Parathyroid adenoma (tissue), 2 donors: Measurements from ENCODE around the gene MSH3.

Experiments used
- H2AFZ ChIP-seq: fragments of 300-600 bp; sonication (generic); one replicate; pipeline ENCODE4 v1.7.0; 2017; ENCODE audit warnings: antibody characterized with exemption, mild to moderate bottlenecking
- H3K27ac ChIP-seq: fragments of 300-600 bp; sonication (generic); one replicate; pipeline ENCODE4 v1.7.0; 2017
- H3K27me3 ChIP-seq: fragments of 300-600 bp; sonication (generic); one replicate; pipeline ENCODE4 v1.7.0; 2017; ENCODE audit warnings: low read length; ENCODE audit not compliant: control insufficient read depth, insufficient read depth
- H3K36me3 ChIP-seq: fragments of 300-600 bp; sonication (generic); one replicate; pipeline ENCODE4 v1.7.0; 2017; ENCODE audit warnings: low read length; ENCODE audit not compliant: control insufficient read depth, insufficient read depth
- H3K4me1 ChIP-seq: fragments of 300-600 bp; sonication (generic); one replicate; pipeline ENCODE4 v1.7.0; 2017; ENCODE audit warnings: control low read depth
- H3K4me2 ChIP-seq: fragments of 300-600 bp; sonication (generic); one replicate; pipeline ENCODE4 v1.7.0; 2017; ENCODE audit warnings: low read length
- H3K4me3 ChIP-seq: fragments of 300-600 bp; sonication (generic); one replicate; pipeline ENCODE4 v1.7.0; 2017; ENCODE audit warnings: low read depth, low read length
- H3K79me2 ChIP-seq: fragments of 300-600 bp; sonication (generic); one replicate; pipeline ENCODE4 v1.7.0; 2017; ENCODE audit warnings: control low read depth
- H3K9ac ChIP-seq: fragments of 300-600 bp; sonication (generic); one replicate; pipeline ENCODE4 v1.7.0; 2017; ENCODE audit warnings: mild to moderate bottlenecking
- H3K9me3 ChIP-seq: fragments of 300-600 bp; sonication (generic); one replicate; pipeline ENCODE4 v1.7.0; 2017; ENCODE audit warnings: low read length; ENCODE audit not compliant: control insufficient read depth
- TF ChIP-seq, protein P1 (sequence below): fragments of 300-600 bp; sonication (generic); IDR thresholded peaks from one replicate; pipeline ENCODE4 v1.7.0; 2017; ENCODE audit warnings: antibody characterized with exemption, mild to moderate bottlenecking
- donor health status: primary hyperparathyroidism.

MSH3 gene

DNA sequence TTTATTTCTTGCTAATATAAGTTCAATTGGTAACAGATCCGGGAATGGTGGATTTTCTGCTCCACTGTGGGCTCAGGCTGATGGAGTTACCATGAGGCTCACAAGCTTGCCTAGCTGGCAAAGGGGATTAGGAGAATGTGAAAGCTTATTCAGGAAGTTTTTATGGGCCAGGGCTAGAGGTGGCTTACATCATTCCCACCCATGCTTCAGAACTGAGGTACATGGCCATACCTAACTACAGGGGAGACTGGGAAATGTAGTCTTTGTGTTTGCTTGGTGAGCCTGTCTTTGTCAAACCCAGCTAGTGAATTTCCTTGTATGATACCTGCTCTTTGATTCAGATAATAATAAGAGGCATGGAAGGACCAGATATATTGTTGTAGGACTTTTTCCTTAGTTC is 106.2 kb downstream of the MSH3 start:
- H3K27ac ChIP-seq, result no peak overlapping the region
- H2AFZ ChIP-seq, result no peak overlapping the region
- TF ChIP-seq, protein P1, sequence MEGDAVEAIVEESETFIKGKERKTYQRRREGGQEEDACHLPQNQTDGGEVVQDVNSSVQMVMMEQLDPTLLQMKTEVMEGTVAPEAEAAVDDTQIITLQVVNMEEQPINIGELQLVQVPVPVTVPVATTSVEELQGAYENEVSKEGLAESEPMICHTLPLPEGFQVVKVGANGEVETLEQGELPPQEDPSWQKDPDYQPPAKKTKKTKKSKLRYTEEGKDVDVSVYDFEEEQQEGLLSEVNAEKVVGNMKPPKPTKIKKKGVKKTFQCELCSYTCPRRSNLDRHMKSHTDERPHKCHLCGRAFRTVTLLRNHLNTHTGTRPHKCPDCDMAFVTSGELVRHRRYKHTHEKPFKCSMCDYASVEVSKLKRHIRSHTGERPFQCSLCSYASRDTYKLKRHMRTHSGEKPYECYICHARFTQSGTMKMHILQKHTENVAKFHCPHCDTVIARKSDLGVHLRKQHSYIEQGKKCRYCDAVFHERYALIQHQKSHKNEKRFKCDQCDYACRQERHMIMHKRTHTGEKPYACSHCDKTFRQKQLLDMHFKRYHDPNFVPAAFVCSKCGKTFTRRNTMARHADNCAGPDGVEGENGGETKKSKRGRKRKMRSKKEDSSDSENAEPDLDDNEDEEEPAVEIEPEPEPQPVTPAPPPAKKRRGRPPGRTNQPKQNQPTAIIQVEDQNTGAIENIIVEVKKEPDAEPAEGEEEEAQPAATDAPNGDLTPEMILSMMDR, result no peak
- H3K4me3 ChIP-seq, result no peak overlapping the region
- H3K4me2 ChIP-seq, result no peak overlapping the region
- H3K4me1 ChIP-seq, result no peaks in the 10 kb centered on the region
- H3K36me3 ChIP-seq, result no peaks in the 10 kb centered on the region
- H3K9me3 ChIP-seq, result no peaks in the 10 kb centered on the region
- no peaks in the 10 kb centered on the region for H3K79me2 ChIP-seq
- H3K9ac ChIP-seq, result no peak overlapping the region
- H3K27me3 ChIP-seq, result no peaks in the 10 kb centered on the region

GRCh38 chr5:80761176-80761575 is 106.7 kb downstream of the MSH3 start:
- Histone ChIP-seq H3K79me2 (no peaks in the 10 kb centered on the region), H3K9me3 (no peaks in the 10 kb centered on the region), H2AFZ (no peak overlapping the region), H3K4me2 (no peak overlapping the region), H3K36me3 (no peaks in the 10 kb centered on the region), H3K4me3 (no peak overlapping the region), H3K27me3 (no peaks in the 10 kb centered on the region), H3K9ac (no peak overlapping the region), H3K4me1 (no peaks in the 10 kb centered on the region), H3K27ac (no peak overlapping the region)
- TF ChIP-seq, protein P1, result no peak

GRCh38 chr5:80761966-80762365 is 107.5 kb downstream of the MSH3 start:
- no peaks in the 10 kb centered on the region for H3K9me3 ChIP-seq
- no peak overlapping the region for H3K4me2 ChIP-seq
- no peak overlapping the region for H3K4me3 ChIP-seq
- no peaks in the 10 kb centered on the region for H3K79me2 ChIP-seq
- H3K36me3 ChIP-seq, result no peaks in the 10 kb centered on the region
- H3K4me1 ChIP-seq, result no peaks in the 10 kb centered on the region
- no peak overlapping the region for H3K9ac ChIP-seq
- H2AFZ ChIP-seq, result no peak overlapping the region
- TF ChIP-seq, protein P1, result no peak
- no peaks in the 10 kb centered on the region for H3K27me3 ChIP-seq
- H3K27ac ChIP-seq, result no peak overlapping the region

DNA sequence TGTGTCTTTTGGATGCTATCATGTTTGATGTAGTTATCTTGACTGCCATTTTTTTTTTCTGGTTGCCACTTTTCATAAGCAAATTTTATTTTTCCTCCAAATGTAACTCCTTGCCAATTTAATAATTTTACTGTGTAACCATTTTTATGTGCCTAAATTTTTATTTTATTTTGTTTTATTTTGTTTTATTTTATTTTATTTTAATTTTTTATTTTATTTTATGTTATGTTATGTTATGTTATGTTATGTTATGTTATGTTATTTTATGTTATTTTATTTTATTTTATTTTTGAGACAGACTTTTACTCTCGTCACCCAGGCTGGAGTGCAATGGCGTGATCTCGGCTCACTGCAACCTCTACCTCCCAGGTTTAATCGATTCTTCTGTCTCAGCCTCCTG is 108.1 kb downstream of the MSH3 start:
- H3K36me3 ChIP-seq, result no peaks in the 10 kb centered on the region
- TF ChIP-seq, protein P1, result no peak

DNA sequence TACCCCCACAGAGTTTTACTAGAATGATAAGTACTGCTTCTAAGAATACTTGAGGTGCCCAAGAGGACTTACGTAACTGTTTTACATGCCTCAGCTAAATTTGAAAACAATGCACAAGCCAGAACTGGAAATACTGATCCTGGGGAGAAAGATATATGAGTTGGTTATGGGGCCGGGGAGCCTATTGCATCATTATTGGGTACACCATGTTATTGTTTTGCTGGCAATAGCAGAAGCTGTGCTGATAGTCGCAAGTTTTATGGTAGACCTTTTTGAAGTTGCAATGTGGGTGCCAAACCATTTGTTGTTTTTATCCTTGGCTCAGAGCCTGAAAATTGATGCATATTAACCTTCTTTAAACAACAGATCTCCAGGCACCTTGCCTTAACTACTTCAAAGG is 108.8 kb downstream of the MSH3 start:
- no peaks in the 10 kb centered on the region for H3K4me1 ChIP-seq
- no peaks in the 10 kb centered on the region for H3K27me3 ChIP-seq
- H2AFZ ChIP-seq, result no peak overlapping the region
- H3K79me2 ChIP-seq, result no peaks in the 10 kb centered on the region
- H3K4me2 ChIP-seq, result no peak overlapping the region
- H3K36me3 ChIP-seq, result no peaks in the 10 kb centered on the region
- TF ChIP-seq, protein P1, result no peak
- H3K27ac ChIP-seq, result no peak overlapping the region
- H3K4me3 ChIP-seq, result no peak overlapping the region
- H3K9ac ChIP-seq, result no peak overlapping the region
- no peaks in the 10 kb centered on the region for H3K9me3 ChIP-seq

More for the DNA sequence above, 108.1 kb downstream of the MSH3 start:
- Histone ChIP-seq H3K9me3 (no peaks in the 10 kb centered on the region), H3K27ac (no peak overlapping the region), H3K79me2 (no peaks in the 10 kb centered on the region), H3K4me1 (no peaks in the 10 kb centered on the region), H3K4me3 (no peak overlapping the region), H2AFZ (no peak overlapping the region), H3K4me2 (no peak overlapping the region), H3K27me3 (no peaks in the 10 kb centered on the region), H3K9ac (no peak overlapping the region)
